ENCODE data around the gene TM4SF4.
A peak's percentile ranks its signal among the peaks of the same experiment; 100 is the strongest.

The TM4SF4 gene

DNA sequence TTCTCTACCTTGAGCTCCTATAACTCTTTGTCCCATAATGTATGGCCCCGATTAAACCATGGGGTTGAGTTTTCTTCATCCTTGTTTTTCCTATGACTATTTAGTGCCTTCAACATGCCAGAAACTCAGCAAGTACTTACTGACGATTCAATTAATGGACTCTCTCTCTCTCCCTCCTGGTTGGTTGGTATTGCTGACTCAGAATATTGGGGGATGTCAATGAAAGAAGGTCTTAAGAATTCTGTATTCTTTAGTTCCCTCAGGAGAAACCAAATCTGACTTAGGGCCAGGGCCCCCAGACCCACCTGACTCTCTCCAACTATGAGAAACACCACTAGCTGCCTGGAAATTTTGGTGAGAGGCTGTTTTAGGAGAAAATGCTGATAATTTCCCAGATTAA lies 40.8 kb downstream of the TM4SF4 start:
- no peak for DNase-seq

DNA sequence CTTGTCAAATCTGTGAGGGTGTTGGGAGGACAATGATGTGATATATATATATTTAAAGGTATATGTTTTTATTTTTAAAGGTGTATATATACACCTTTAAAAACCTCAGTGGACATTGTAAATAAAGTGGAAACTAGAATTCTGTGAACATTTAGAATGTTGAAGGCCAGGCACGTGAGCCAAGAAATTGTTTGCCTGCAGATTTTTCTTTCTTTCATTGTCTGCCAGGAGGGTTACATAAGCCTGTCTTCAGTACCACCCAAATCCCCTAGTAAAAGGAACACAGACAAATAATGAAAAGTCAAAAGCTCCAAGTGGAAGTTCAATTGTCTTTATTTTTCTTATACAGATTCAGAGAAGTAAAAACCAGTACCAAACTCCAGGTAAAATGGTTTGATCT lies 42.4 kb downstream of the TM4SF4 start:
- no peak for DNase-seq

DNA sequence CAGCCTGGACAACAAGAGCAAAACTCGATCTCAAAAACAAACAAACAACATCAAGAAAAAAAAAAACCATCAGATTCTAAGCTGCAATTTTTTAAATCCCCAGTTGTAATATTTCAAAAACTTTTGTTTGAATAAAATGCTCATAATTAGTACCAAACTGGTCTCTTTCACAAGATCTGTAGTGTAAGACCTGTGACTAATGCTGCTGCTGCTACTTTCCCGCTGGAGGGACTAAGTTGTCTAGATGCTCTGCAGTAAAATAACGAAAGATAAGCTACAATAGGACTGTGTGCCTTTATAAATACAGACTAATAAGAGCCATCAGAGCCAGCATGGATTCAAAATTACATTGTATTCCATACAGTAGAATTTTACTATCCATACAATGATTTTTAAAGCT lies 45.4 kb downstream of the TM4SF4 start:
- no peak for DNase-seq

DNA sequence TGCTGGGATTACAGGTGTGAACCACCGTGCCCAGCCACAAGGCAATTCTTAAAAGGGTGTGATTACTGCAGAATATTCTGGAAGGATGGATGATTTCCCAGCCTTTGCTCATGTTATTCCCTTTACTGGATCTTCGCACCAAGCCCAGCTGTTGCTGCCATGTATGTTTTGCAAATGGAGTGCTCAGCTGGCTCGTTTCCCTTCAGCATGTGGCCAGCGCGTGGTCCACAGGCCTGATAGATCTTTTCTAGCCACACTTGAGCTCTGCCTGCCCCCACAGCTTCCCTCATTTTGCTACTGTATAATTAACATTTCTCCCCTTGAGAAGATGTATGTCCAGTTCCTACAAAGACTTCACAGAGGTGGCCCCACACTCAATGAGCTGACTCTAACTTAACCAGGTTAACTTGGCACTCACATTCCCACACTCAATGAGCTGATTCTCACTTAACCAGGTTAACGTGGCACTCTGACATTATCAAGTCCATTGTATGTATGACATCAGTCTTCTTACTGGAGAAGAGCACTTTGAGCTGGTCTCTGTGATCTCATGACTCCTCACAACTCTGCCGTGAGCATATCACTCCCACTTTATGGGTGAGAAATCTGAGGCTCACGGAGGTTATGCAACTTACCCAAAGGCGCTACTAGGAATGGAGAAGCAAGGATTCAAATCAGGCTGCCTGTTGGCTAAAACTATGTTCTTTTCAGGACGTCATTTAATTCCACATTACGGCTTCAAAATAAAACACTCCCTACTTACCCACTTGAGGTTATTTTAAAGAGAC lies 49.2 kb downstream of the TM4SF4 start:
- DNase-seq = no peak

DNA sequence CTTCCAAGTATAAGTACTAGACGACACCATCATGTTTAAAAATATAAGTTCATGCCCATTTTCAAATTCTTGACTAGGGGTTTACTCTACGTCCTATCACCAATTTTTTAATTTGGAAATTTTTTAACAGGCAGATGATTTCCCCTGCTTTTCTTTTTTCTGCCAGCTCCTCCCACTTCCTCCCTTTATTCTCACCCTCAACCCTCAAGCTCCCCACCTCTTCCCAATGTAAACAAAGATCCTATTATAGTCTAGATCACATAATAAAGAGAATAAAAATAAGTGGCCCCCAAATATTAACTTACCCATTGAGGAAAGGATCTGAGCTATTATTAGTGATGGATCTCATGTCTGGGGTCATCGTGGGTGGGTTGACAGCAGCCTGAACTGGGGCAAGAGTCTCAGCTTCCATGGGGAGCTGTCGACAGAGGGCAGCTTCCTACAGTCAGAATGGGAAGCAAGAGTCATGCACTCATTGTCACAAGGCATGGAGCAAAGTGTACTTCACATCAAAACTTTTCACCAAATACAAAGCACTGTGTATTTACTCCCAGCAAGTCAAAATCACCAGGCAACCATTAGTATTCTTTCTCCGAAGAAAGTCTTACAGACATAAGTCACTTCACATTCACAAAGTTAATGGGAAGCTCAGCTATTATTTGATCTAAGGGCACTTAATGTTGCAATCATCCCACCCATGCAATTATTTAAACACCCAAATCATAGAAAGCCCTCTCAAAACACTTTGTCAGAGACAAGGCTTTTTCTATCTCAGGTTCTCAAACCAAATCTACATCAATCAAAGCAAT lies 53.2 kb downstream of the TM4SF4 start:
- DNase-seq = no peak

DNA sequence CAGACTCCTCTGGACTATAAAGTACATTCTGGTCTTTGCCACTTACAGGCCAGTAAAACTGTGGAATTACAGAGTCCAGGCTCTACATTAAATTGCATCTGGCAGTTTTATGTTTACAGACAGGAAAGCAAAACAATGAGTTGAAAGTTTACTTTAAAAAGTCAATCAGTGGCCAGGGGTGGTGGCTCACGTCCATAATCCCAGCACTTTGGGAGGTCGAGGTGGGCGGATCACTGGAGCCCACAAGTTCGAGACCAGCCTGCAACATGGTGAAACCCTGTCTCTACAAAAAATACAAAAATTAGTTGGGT lies 53.8 kb downstream of the TM4SF4 start:
- DNase-seq = no peak

DNA sequence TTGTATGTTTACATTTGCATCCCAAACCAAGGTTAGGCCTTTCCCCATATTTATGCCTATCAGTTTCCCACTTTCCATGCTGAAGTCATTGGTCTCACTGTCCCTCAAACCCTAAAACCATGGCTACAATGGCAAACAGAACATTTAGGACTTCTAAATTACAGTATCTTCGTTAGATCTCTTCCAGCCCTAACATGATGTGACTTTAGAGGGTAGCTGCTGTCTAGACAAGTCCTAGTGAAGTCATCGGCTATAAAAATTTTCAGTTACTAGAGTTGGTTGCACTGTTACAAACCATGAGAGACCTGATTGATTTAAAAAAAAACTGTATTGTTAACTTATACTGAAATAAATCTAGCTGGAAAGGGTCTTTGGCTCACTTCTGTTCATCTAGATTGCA lies 54.6 kb downstream of the TM4SF4 start:
- DNase-seq = no peak

DNA sequence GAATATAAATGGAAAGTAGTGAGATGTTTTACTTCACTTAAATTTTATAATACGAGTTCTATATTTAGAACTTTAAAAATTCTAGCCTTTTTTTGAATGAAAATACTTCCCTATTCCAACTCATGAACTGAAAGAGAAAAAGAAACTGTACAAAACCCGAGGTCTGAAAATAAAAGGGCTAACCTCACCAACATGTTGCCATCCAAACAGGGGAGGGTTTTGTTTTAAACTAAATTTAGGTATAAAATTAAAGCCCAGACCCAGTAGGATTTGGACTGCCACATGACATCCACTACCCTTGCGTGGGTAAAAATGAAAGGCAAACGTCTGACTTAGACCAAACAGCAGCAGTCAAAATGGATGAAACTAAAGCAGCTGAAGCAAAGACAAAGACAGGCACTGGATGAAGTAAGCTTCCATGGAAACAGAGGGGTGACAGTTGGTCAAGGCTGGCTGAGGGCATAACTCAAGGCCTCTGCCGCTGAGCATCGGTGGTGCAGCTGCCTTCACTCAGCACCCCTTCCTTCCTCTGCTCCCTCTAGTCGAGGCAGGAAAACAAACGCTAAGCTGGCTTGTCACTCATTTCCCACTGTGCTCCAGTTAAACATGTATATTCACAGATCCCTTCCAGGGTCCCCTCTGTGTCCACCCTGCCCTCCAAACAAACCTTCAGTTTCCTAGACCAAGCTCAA lies 58.1 kb downstream of the TM4SF4 start:
- DNase-seq = no peak

DNA sequence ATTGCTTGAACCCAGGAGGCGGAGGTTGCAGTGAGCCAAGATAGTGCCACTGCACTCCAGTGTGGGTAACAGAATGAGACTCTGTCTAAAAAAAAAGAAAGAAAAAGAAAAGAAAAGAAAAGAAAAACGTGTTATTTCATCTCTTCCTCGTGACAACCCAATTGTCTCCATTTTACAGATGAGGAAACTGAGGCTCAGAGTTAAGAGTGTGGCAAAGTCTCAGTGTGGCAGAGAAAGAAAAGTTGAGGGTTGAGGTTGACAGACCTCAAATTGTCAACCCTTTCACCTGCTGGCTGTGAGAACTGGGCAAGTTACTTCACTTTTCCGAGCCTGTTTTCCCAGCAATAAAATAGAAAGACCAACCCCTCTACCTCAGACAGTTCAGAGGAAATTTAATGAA lies 59.6 kb downstream of the TM4SF4 start:
- DNase-seq = no peak

DNA sequence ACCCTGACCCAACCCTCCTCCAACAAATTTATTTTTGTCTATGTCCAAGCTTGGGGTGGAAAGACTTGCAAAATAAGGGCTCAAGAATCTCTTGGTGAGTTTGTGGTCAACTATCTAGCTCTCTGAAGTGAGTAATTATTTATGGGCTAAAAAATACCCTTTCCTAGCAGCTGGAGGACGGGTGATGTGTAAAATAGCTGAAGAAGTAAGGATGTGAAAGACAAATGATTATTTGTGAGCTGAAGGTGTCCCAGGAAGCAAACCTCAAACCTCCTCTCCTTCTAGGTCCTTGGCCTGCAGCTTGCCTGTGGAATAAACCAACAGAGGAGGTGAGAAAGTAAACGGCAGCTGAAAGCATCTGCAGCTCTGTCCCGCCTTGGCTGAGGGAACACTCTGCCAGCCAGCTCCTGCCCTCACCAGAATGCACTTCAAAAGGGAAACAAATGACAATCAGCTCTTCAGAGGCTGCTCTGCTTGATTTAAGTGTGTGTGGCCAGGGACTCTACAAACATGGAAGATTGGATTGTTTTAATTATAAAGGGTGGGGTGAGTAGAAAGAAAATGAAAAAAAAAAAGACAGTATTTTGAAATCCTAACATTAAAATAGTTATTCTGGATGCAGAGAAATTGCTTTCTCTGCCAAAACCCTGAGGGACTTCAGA lies 60.3 kb downstream of the TM4SF4 start:
- peak; percentile 64 for DNase-seq

DNA sequence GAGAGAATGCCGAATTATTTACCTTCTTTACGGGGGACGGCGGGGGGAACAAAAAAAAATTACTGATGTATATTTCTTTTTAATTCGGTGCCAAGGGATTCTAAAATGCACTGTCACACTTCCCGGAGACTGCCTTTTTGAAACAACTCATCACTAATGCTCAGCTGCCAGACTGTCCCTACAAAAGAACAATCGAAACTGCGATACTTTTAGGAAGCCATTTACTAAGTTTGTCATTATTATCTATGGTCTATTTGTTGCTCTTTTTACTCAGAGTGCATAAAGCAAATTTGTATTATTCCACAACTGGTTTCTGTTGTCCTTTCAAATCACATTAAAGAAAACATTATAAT lies 60.8 kb downstream of the TM4SF4 start:
- DNase-seq = no peak

DNA sequence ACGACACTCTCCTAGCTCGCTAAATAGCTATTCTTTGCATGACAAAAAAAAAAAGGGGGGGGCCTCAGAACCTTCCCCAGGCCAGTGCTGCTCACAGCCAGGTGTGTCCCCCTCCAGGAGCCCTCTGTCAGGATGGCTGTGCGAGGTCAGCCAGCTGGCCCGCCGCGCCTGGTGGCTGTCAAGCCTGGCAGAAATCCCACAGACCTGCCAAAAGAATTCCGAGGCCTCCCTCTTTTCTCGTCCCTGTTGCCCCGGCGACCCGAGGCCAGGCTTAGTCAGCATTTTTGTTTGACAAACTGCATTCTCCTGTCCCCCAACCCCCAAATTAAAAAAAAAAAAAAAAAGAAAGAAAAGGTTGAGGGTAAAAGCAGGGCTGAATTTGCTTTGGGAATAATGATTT lies 61.9 kb downstream of the TM4SF4 start:
- DNase-seq = no peak

DNA sequence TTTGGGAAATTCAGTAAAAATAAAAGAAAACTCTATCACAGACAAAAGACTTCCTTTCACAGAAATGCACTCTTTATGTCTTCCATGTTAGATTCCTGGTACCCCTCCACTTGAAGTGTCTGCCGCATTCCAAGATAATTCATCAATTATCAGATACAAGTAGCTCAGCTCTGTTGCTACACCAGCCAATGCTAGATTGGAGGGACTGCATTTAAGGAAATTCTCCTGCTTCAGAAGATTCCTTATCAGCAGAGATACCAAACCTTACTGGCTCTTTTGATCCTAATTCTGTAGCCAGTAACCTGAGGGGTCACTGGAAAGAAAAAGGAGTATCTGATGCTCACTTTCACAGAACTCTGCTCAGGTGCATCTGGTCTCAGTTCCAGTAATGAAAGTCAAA lies 63.9 kb downstream of the TM4SF4 start:
- no peak for DNase-seq

DNA sequence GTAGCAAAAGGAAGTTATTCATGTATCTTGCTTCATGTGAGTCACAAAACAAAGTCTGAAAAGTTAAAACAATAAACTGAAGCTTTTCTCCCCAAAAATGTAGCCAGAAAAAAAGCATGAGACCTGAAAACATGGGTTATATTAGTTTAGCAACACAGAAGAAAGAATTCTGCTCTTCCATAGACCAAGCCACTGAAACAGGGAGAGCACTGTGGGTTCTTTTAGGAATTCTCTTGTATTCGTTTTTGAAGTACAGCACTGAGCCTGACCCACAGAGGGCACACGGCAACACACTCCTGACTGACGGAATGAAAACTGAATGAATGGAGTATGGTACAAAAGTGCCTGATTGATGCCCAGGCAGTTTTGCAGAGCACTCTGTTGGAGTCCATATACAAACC lies 66.6 kb downstream of the TM4SF4 start:
- DNase-seq = no peak

DNA sequence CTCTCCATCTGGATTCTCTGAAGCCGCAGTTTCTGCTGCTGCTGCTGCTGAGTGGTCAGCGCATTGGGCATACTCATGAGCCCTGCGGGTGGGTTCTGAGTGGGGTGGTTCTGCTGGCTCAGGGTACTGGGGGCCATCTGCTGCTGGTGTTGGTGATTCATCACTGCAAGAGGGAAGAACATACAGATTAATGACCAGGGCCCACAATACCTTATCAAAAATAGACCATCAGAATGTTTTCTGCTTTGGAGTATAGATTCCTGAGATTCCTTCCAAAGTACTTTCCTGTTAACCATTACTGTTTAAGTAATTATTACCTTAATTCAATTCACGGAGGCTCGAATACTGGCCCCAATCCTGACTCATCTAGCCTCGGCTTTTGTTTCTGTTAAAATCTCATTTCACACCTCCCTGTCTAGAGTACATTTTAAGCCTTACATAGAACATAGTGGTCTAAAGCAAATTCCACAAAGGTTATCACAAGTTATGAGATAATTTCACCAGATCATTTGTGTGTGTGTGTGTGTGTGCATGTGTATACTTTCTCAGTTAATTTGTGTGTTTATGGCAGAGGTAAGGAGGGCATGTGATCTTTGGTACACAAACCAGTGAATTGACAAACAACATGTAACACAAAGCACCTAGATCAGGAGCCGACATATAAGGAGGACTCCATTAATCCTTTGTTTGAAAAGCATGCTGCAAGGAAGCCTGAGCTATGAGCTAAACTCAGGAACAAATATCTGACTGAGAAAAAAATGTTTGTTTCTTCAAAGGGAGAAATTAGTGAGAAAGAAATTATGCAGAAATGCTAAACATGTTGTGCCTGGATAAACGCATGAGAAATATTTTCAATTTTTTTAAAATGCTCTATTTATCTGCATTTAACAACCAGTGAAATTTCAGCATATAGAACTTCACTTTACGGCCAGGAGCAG lies 68.1 kb downstream of the TM4SF4 start:
- no peak for DNase-seq

DNA sequence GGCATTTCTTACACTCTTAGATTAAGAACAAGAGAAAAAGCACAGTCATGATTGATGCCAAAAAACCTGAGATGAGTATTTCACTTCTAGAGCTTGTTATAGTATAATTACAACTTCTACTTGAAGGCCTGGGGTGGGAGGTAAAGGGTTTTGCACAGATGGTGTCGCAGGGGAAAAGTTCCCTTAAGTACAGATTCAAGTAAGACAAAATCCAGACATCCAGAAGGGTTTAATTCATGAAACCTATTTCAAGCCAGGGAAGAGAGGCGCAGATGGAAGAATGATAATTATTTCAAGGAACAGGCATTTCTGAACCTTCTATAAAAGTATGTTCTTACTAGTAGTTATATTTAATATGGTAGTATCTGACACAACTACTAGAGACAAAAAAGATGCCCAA lies 70.6 kb downstream of the TM4SF4 start:
- no peak for DNase-seq

DNA sequence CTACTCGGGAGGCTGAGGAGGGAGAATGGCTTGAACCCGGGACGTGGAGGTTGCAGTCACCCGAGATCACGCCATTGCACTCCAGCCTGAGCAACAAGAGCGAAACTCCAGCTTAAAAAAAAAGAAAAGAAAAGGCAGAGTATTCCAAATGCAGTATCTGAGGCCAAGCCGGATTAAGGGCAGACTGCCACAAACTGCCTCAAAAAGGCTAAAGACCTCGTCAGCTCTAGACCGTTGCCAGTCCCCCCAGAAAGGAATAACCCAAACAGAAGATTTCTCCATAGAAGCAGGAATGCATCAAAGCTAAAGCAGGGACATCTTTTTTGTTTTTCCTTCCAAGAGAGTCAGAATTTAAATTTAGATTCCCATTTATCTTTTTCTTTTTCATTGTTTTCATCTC lies 72.9 kb downstream of the TM4SF4 start:
- no peak for DNase-seq

DNA sequence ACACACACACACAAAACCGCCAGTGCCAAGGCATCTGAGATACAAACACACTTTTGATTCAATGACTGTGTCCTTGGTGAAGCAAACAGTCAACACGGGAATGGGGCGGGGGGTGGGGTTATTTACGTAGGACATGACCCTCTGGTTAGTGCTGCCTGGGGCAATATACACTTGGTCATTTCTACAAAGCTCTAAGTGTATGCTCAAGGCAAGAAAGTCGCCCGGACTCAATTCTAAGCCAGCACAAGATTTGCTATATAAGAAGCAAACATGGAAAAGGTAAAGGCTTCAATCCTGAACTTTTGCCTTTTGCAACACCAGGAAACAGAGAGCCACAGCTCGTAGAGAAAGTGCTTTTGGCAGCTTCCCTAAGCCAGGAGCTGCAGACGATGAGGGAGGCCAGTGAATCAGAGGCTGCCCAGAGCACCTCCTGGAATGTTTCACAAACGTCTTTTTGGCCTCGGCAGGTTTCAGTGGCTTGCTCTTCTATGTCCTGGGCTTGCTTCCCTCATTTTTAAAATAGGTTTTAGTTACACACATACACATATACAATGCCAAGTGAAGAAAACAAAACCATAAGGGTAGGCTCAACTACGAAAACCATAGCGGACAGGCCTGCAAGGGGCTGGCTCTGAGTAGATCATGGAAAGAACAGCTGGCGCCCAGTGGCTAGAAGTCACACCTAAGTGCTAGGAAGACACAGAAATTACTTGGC lies 73.6 kb downstream of the TM4SF4 start:
- no peak for DNase-seq

DNA sequence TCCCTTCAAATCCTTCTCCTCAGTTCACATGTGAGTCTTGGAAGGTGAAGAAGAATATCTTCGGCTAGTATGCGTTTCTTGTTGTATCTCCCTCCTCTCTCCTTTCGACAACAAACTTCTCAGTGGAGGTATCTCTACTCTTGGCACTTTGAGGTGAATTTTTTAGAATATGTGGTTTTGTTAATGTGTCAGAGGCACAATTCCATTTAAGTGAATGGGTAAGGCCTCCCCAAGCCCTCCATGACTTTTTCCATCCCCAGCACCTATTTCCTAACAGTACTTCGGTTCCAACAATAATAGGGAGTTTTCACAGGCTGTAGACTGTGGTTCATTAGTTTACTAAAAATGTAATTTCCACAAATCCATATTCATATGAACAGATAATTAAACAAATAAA lies 74.2 kb downstream of the TM4SF4 start:
- no peak for DNase-seq

DNA sequence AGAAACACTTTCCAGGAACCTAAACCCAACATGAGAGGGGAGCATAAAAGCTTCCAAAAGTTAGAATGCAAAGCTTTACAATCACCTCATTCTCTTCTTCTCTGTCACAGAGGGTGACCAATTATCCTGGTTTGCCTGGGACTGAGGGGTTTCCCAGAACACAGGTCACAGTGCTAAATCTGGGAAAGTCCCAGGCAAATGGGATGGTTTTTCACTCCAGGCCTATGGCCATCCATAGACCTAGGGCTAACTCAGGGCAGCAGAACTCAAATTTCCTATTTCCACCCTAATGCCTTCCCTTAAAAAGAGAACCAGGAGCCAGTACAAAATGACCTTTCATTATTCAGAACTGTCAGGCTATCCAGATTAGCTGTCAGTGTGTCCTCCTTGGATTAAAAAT lies 77.0 kb downstream of the TM4SF4 start:
- no peak for DNase-seq

DNA sequence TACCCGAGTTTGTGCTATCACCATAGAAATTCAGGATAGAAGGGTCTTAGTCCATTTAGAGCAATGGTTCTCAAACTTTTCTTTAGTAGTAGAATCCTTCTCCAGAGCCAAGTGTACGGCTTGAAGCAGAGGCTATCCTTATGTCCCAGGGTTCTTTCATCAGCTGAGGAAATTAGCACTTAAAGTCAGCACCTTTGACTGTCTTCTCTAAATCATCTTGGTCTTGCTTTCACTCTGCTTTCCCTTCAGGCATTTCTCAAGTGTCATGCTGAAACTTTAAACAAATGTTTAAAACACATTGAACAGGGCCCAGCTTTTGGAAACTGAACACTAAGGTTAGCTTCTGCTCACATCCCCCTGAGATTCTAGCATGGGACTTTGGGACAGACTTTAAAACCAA lies 78.2 kb downstream of the TM4SF4 start:
- no peak for DNase-seq
